H1 (cell line): ENCODE results near the gene BBIP1. TPM values are rescaled to one million over a fixed set of nuclear protein-coding genes. Genes with fewer than 3 reads are reported as not detected.

Experiments used
- CTCF ChIA-PET: fragments of 300-600 bp; sonication (Branson Sonifier 250); formaldehyde crosslinking; loops from one replicate; lab custom pipeline; 2021; ENCODE audit not compliant: partially characterized antibody; lab: Charles Lee
- POLR2A ChIA-PET: fragments of 300-600 bp; sonication (Branson Sonifier 250); formaldehyde crosslinking; loops from one replicate; lab custom pipeline; 2021; ENCODE audit warnings: inconsistent platforms; ENCODE audit not compliant: partially characterized antibody; lab: Charles Lee
- DNase-seq, 2 experiments: peaks; one replicate each; pipeline versions ENCODE4 v3.0.0 to v3.0.0-alpha.2; 2010 to 2022; ENCODE audit warnings: low spot score in 2 of 2, low read depth in 1 of 2, mixed read lengths in 1 of 2
- FAIRE-seq: peaks from 2 replicates; lab custom pipeline; 2011; peaks lifted over from hg19 to GRCh38; lab: Jason Lieb, UNC
- H2AFZ ChIP-seq: 2 replicates; pipeline ENCODE4 v1.8.1; 2012; ENCODE audit warnings: low read length, inconsistent platforms
- H2AK5ac ChIP-seq: 2 replicates; pipeline ENCODE4 v1.6.1; 2013; ENCODE audit warnings: low read depth, low read length
- H2BK120ac ChIP-seq: replicated peaks from 2 replicates; pipeline ENCODE3; 2013; ENCODE audit warnings: low read depth, low read length, inconsistent platforms
- H2BK12ac ChIP-seq: 2 replicates; pipeline ENCODE4 v1.6.1; 2013; ENCODE audit warnings: low read depth, low read length
- H2BK15ac ChIP-seq: 2 replicates; pipeline ENCODE4 v1.6.1; 2013; ENCODE audit warnings: low read length
- H2BK20ac ChIP-seq: 2 replicates; pipeline ENCODE4 v1.6.1; 2013; ENCODE audit warnings: low read length
- H2BK5ac ChIP-seq: 2 replicates; pipeline ENCODE4 v1.6.1; 2013; ENCODE audit warnings: low read depth, low read length
- H3K14ac ChIP-seq: 2 replicates; pipeline ENCODE4 v1.6.1; 2013; ENCODE audit warnings: inconsistent platforms; ENCODE audit not compliant: insufficient read length
- H3K18ac ChIP-seq: 2 replicates; pipeline ENCODE4 v1.6.1; 2013; ENCODE audit warnings: low read length; ENCODE audit errors: extremely low read depth
- H3K23ac ChIP-seq: 2 replicates; pipeline ENCODE4 v1.6.1; 2013; ENCODE audit warnings: inconsistent platforms; ENCODE audit not compliant: insufficient read length
- H3K23me2 ChIP-seq: 2 replicates; pipeline ENCODE4 v1.6.1; 2013; ENCODE audit warnings: low read depth, low read length
- H3K27ac ChIP-seq: 2 replicates; pipeline ENCODE4 v1.6.1; 2011; ENCODE audit warnings: low read depth, low read length, inconsistent platforms
- H3K27me3 ChIP-seq, 4 experiments: replicated peaks in 1 of 4; 1 replicate in 1 of 4; 2 replicates in 3 of 4; pipeline versions ENCODE4 v1.6.1 to v1.8.1; 2011 to 2013; ENCODE audit warnings: low read length in 3 of 4, mild to moderate bottlenecking in 3 of 4, inconsistent platforms in 2 of 4, mixed read lengths in 2 of 4, moderate library complexity in 1 of 4; ENCODE audit not compliant: control insufficient read depth in 3 of 4, insufficient read depth in 3 of 4; ENCODE audit errors: extremely low read depth in 1 of 4
- H3K36me3 ChIP-seq, 4 experiments: 2 replicates each; pipeline versions ENCODE4 v1.6.1 to v1.8.1; 2011 to 2013; ENCODE audit warnings: mild to moderate bottlenecking in 4 of 4, low read length in 3 of 4, moderate library complexity in 2 of 4, control low read depth in 1 of 4, inconsistent platforms in 1 of 4; ENCODE audit not compliant: insufficient read depth in 4 of 4, control insufficient read depth in 2 of 4
- H3K4ac ChIP-seq: replicated peaks from 2 replicates; pipeline ENCODE3; 2013; ENCODE audit warnings: low read length, low read depth, mixed read lengths, inconsistent platforms; ENCODE audit not compliant: insufficient read length
- H3K4me1 ChIP-seq, 4 experiments: replicated peaks in 1 of 4; 1 replicate in 1 of 4; 2 replicates in 3 of 4; pipeline versions ENCODE4 v1.6.1 to v1.8.1; 2011 to 2013; ENCODE audit warnings: low read length in 3 of 4, inconsistent platforms in 2 of 4, mixed read lengths in 1 of 4; ENCODE audit not compliant: insufficient read depth in 4 of 4, control insufficient read depth in 3 of 4
- H3K4me2 ChIP-seq, 2 experiments: 2 replicates each; pipeline versions ENCODE4 v1.6.1 to v1.8.1; 2011 to 2013; ENCODE audit warnings: low read depth in 2 of 2, low read length in 2 of 2, control low read depth in 1 of 2, inconsistent platforms in 1 of 2, mild to moderate bottlenecking in 1 of 2; ENCODE audit not compliant: insufficient read depth in 1 of 2
- H3K4me3 ChIP-seq, 4 experiments: fragments of 200-600, 300-600 bp in 1 of 4; sonication (generic), shearing (Covaris generic), sonication (Bioruptor Twin) in 1 of 4; 2 replicates each; pipeline versions ENCODE4 v1.5.1 to v1.8.1; 2011 to 2016; ENCODE audit warnings: low read length in 4 of 4, low read depth in 3 of 4, control low read depth in 2 of 4, inconsistent platforms in 2 of 4, mild to moderate bottlenecking in 2 of 4, mixed read lengths in 1 of 4, moderate library complexity in 1 of 4; ENCODE audit not compliant: insufficient read depth in 2 of 4; ENCODE audit errors: extremely low read depth in 1 of 4
- H3K56ac ChIP-seq: replicated peaks from 2 replicates; pipeline ENCODE3; 2013; ENCODE audit warnings: low read depth, mild to moderate bottlenecking, mixed read lengths, low read length, inconsistent platforms; ENCODE audit not compliant: insufficient read length
- H3K79me1 ChIP-seq: 2 replicates; pipeline ENCODE4 v1.6.1; 2013; ENCODE audit warnings: low read depth, low read length, control low read depth
- H3K79me2 ChIP-seq, 2 experiments: 2 replicates each; pipeline versions ENCODE4 v1.6.1 to v1.8.1; 2012 to 2013; ENCODE audit warnings: low read length in 2 of 2, mild to moderate bottlenecking in 2 of 2, inconsistent platforms in 1 of 2; ENCODE audit not compliant: insufficient read depth in 2 of 2, control insufficient read depth in 1 of 2
- H3K9ac ChIP-seq, 4 experiments: replicated peaks in 1 of 4; 1 replicate in 1 of 4; 2 replicates in 3 of 4; pipeline versions ENCODE4 v1.6.1 to v1.8.1; 2011 to 2013; ENCODE audit warnings: low read depth in 3 of 4, low read length in 3 of 4, control low read depth in 2 of 4, mild to moderate bottlenecking in 2 of 4, moderate library complexity in 2 of 4, inconsistent platforms in 1 of 4; ENCODE audit errors: extremely low read depth in 1 of 4
- H3K9me3 ChIP-seq, 2 experiments: 2 replicates each; pipeline versions ENCODE4 v1.6.1 to v1.8.1; 2012 to 2013; ENCODE audit warnings: mild to moderate bottlenecking in 2 of 2, moderate library complexity in 2 of 2, control low read depth in 1 of 2, inconsistent platforms in 1 of 2, low read depth in 1 of 2, low read length in 1 of 2, mixed read lengths in 1 of 2; ENCODE audit not compliant: insufficient read depth in 2 of 2
- H4K20me1 ChIP-seq, 2 experiments: replicated peaks in 1 of 2; 2 replicates each; pipeline versions ENCODE3 to v1.8.1; 2011 to 2013; ENCODE audit warnings: inconsistent platforms in 2 of 2, low read length in 2 of 2, mild to moderate bottlenecking in 1 of 2; ENCODE audit not compliant: insufficient read depth in 2 of 2, control insufficient read depth in 1 of 2
- H4K5ac ChIP-seq: 2 replicates; pipeline ENCODE4 v1.6.1; 2013; ENCODE audit warnings: low read length, low read depth, mixed read lengths, inconsistent platforms; ENCODE audit not compliant: insufficient read length
- H4K8ac ChIP-seq: 2 replicates; pipeline ENCODE4 v1.8.0; 2013; ENCODE audit warnings: mild to moderate bottlenecking, moderate library complexity, low read length, inconsistent platforms; ENCODE audit not compliant: insufficient read depth; ENCODE audit errors: extremely low read depth
- H4K91ac ChIP-seq: replicated peaks from 2 replicates; pipeline ENCODE3; 2013; ENCODE audit warnings: low read length, mixed read lengths, inconsistent platforms; ENCODE audit not compliant: insufficient read length
- ATF3 ChIP-seq: IDR thresholded peaks from 2 replicates; pipeline ENCODE4 v1.6.1; 2011; ENCODE audit warnings: low read depth, mild to moderate bottlenecking, low read length; ENCODE audit not compliant: insufficient read depth
- CTCF ChIP-seq, 3 experiments: IDR thresholded peaks; 1 replicate in 2 of 3; 2 replicates in 1 of 3; pipeline versions ENCODE4 v1.5.1 to v1.6.1; 2011; ENCODE audit warnings: low read length in 3 of 3, mild to moderate bottlenecking in 3 of 3, inconsistent platforms in 2 of 3, low read depth in 1 of 3, moderate library complexity in 1 of 3; ENCODE audit not compliant: insufficient read depth in 1 of 3; ENCODE audit errors: control extremely low read depth in 1 of 3
- E2F6 ChIP-seq: IDR thresholded peaks from 2 replicates; pipeline ENCODE4 v1.6.1; 2012; ENCODE audit warnings: inconsistent platforms
- EP300 ChIP-seq, 2 experiments: IDR thresholded peaks; 1 replicate in 1 of 2; 2 replicates in 1 of 2; pipeline ENCODE4 v1.6.1; 2011 to 2012; ENCODE audit warnings: low read depth in 2 of 2, low read length in 2 of 2, mild to moderate bottlenecking in 2 of 2, borderline replicate concordance in 1 of 2, inconsistent platforms in 1 of 2, moderate library complexity in 1 of 2
- MAX ChIP-seq: IDR thresholded peaks from 2 replicates; pipeline ENCODE4 v1.6.1; 2012; ENCODE audit warnings: inconsistent platforms
- TAF1 ChIP-seq: IDR thresholded peaks from 2 replicates; pipeline ENCODE4 v1.6.1; 2011; ENCODE audit warnings: mild to moderate bottlenecking, low read depth, low read length
- TBP ChIP-seq: IDR thresholded peaks from 2 replicates; pipeline ENCODE4 v1.6.1; 2011; ENCODE audit warnings: low read depth, low read length, improper control_type of control experiment
- WGBS, 2 experiments: shearing (Covaris generic) in 1 of 2; methylation state at CpG; one replicate each; pipeline versions ENCODE4 v1.1.6 to v1.1.7; 2013 to 2015; ENCODE audit warnings: low lambda C conversion rate in 2 of 2, mixed read lengths in 2 of 2, inconsistent platforms in 1 of 2, low coverage in 1 of 2, missing lambda C conversion rate in 1 of 2; ENCODE audit not compliant: insufficient replicate concordance in 2 of 2, insufficient coverage in 1 of 2, insufficient read length in 1 of 2; ENCODE audit errors: extremely low coverage in 1 of 2, missing lambda C conversion rate in 1 of 2; 5-methylcytosine and 5-hydroxymethylcytosine counted together
- polyA plus RNA-seq, 7 experiments: library from polyadenylated mRNA; depleted of rRNA in 3 of 7; stranded (reverse) in 5 of 7; unstranded in 2 of 7; fragments of >200 nt in 5 of 7; fragments of 200-250 nt in 2 of 7; gene quantifications; 1 replicate in 5 of 7; 2 replicates in 1 of 7; 4 replicates in 1 of 7; pipeline versions ENCODE4 v1.2.1 to v1.2.3, GENCODE V29; 2011 to 2013; ENCODE audit warnings: missing spikeins in 2 of 7, mixed read lengths in 2 of 7
- total RNA-seq: library from RNA; stranded (reverse); fragmentation: NEBNext Ultra II Directional; extraction: Animal tissue kit (Norgen Biotek cat#: 25700); gene quantifications from 2 replicates; pipeline ENCODE4 v1.2.1, GENCODE V29; 2021

The BBIP1 gene
- total and polyA plus RNA-seq, 2 of the 8 experiments (the other 6 are each of a cell fraction or from before 2014, with no cell fraction given), result 8.8 to 19.6 TPM

- H2BK20ac ChIP-seq, result no peak overlapping the region
- H3K27me3 ChIP-seq, result no peaks in the 10 kb centered on the region
- no peak overlapping the region for H2AK5ac ChIP-seq
- no peak overlapping the region for H3K23ac ChIP-seq
- H3K79me2 ChIP-seq, result peaks cover 0 to 68% of the 10 kb centered on the region in 2 experiments; a peak in 2 of 4 replicates
- peaks cover 0 to 4% (median 0%) of the 10 kb centered on the region in 4 experiments; a peak in 1 of 7 replicates for H3K4me1 ChIP-seq
- ChIA-PET POLR2A (no interaction called here), CTCF (interaction anchor here (0.8 kb wide), 1 partner anchor 49 kb away, joined by 3 read pairs; no protein-coding TSS in a partner anchor)
- no peak for DNase-seq
- H4K91ac ChIP-seq, result no peak overlapping the region
- H3K27ac ChIP-seq, result no peak overlapping the region
- no peak overlapping the region for H3K9ac ChIP-seq
- WGBS, 2 experiments, result 77% methylated on average over 4 of the region's 4 CpGs; no CpG with 5 or more reads in 1 of the 2 experiments
- no peaks in the 10 kb centered on the region for H3K9me3 ChIP-seq
- no peak overlapping the region for H3K4ac ChIP-seq
- H2BK5ac ChIP-seq, result no peak overlapping the region
- no peak overlapping the region for H3K18ac ChIP-seq
- no peak overlapping the region for H3K4me2 ChIP-seq
- peaks cover 0 to 5% of the 10 kb centered on the region in 2 experiments for H4K20me1 ChIP-seq
- H3K4me3 ChIP-seq, result no peak overlapping the region
- H3K36me3 ChIP-seq, result peaks cover 0 to 2% (median 0%) of the 10 kb centered on the region in 4 experiments; a peak in 1 of 8 replicates
- H2BK15ac ChIP-seq, result no peak overlapping the region
- H3K79me1 ChIP-seq, result peaks cover 5% of the 10 kb centered on the region
- H3K14ac ChIP-seq, result no peak overlapping the region
- no peak for TF ChIP-seq CTCF (IDR thresholded peaks at IDR 0.05; ENCODE audit: control extremely low read depth in 1 of 3, insufficient read depth in 1 of 3, low read depth in 1 of 3, low read length in 3 of 3)
- no peak for TF ChIP-seq ATF3
- TF ChIP-seq E2F6, result no peak
- TF ChIP-seq TAF1, result no peak
- TF ChIP-seq EP300 (IDR thresholded peaks at IDR 0.05; ENCODE audit: borderline replicate concordance in 1 of 2, low read depth in 2 of 2, low read length in 2 of 2), result no peak
- TF ChIP-seq MAX, result no peak
- TF ChIP-seq TBP, result no peak
- TF ChIP-seq, all 59 proteins: peak for 0
- FAIRE-seq, result no peak
- Histone ChIP-seq H2BK120ac (no peak overlapping the region), H4K5ac (no peak overlapping the region), H3K56ac (no peak overlapping the region), H2AFZ (no peak overlapping the region), H2BK12ac (no peak overlapping the region), H3K23me2 (no peaks in the 10 kb centered on the region), H4K8ac (0 out of 2 replicates have a peak overlapping the region, but pooled peaks have one; percentile 9)
Observed at GRCh38 chr10:110947061-110947595, 28.1 kb upstream of the BBIP1 start.
